Progenitor cell of endocrine pancreas (in vitro differentiated cells): ENCODE measurements around the gene ANO6. TPM values are rescaled to one million over a fixed set of nuclear protein-coding genes. Genes with fewer than 3 reads are reported as not detected.

Experiments used
- DNase-seq: peaks from one replicate; pipeline ENCODE4 v3.0.0; 2021; ENCODE audit warnings: low spot score; ENCODE audit not compliant: unreplicated experiment
- H3K27ac Mint-ChIP-seq: 2 replicates; pipeline ENCODE4 v1.8.0; 2021; ENCODE audit warnings: mild to moderate bottlenecking, moderate library complexity, mixed read lengths
- H3K27me3 Mint-ChIP-seq: 2 replicates; pipeline ENCODE4 v1.8.0; 2021; ENCODE audit warnings: mixed read lengths
- H3K36me3 Mint-ChIP-seq: 2 replicates; pipeline ENCODE4 v1.8.0; 2022; ENCODE audit warnings: mixed read lengths; ENCODE audit not compliant: insufficient read depth
- H3K4me1 Mint-ChIP-seq: 2 replicates; pipeline ENCODE4 v1.8.0; 2021; ENCODE audit warnings: low read depth, mixed read lengths
- H3K4me3 Mint-ChIP-seq: 2 replicates; pipeline ENCODE4 v1.8.0; 2021; ENCODE audit warnings: low read depth, mild to moderate bottlenecking, moderate library complexity, mixed read lengths
- H3K9me3 Mint-ChIP-seq: 2 replicates; pipeline ENCODE4 v1.8.0; 2021; ENCODE audit warnings: low read depth, mixed read lengths
- CTCF ChIP-seq: fragments of 200-600 bp; sonication (generic); IDR thresholded peaks from one replicate; pipeline ENCODE4 v1.5.0; 2021; ENCODE audit warnings: antibody characterized with exemption, mild to moderate bottlenecking; ENCODE audit not compliant: unreplicated experiment
- total RNA-seq: library from RNA; stranded (reverse); gene quantifications from 2 replicates; pipeline ENCODE4 v1.2.1, GENCODE V29; 2021

ANO6 gene
- total RNA-seq, 1 donor from 2014 or later: 39.2 TPM

GRCh38 chr12:45439039-45439438 is 223.1 kb downstream of the ANO6 start:
- Mint-ChIP-seq H3K4me1 (no peaks in the 10 kb centered on the region), H3K36me3 (peaks cover 6% of the 10 kb centered on the region), H3K9me3 (peaks cover 16% of the 10 kb centered on the region), H3K4me3 (no peak overlapping the region), H3K27me3 (no peaks in the 10 kb centered on the region), H3K27ac (no peak overlapping the region)
- no peak for DNase-seq
- TF ChIP-seq CTCF: no peak

- no peak for DNase-seq
- Mint-ChIP-seq H3K4me1 (no peaks in the 10 kb centered on the region), H3K4me3 (no peak overlapping the region), H3K9me3 (peaks cover 45% of the 10 kb centered on the region), H3K36me3 (peaks cover 9% of the 10 kb centered on the region), H3K27ac (no peak overlapping the region), H3K27me3 (no peaks in the 10 kb centered on the region)
- no peak for TF ChIP-seq CTCF
Measured at GRCh38 chr12:45446013-45446412, 230.1 kb downstream of the ANO6 start.

- Mint-ChIP-seq H3K9me3 (no peaks in the 10 kb centered on the region), H3K27me3 (no peaks in the 10 kb centered on the region), H3K36me3 (no peaks in the 10 kb centered on the region), H3K27ac (no peak overlapping the region), H3K4me3 (no peak overlapping the region), H3K4me1 (peaks cover 2% of the 10 kb centered on the region)
- TF ChIP-seq CTCF: no peak
- no peak for DNase-seq
Measured at GRCh38 chr12:45458238-45458637, 242.3 kb downstream of the ANO6 start.

GRCh38 chr12:45458854-45459807 is 243.2 kb downstream of the ANO6 start:
- no peak overlapping the region for H3K4me3 Mint-ChIP-seq
- no peaks in the 10 kb centered on the region for H3K27me3 Mint-ChIP-seq

GRCh38 chr12:45462506-45462905 is 246.6 kb downstream of the ANO6 start:
- Mint-ChIP-seq H3K4me1 (peaks cover 23% of the 10 kb centered on the region), H3K36me3 (no peaks in the 10 kb centered on the region), H3K9me3 (no peaks in the 10 kb centered on the region), H3K4me3 (no peak overlapping the region), H3K27ac (no peak overlapping the region), H3K27me3 (no peaks in the 10 kb centered on the region)
- no peak for TF ChIP-seq CTCF
- DNase-seq: no peak

More at GRCh38 chr12:45458854-45459807, 243.2 kb downstream of the ANO6 start:
- DNase-seq: no peak
- Mint-ChIP-seq H3K9me3 (no peaks in the 10 kb centered on the region), H3K4me1 (peaks cover 5% of the 10 kb centered on the region), H3K27ac (no peak overlapping the region), H3K36me3 (no peaks in the 10 kb centered on the region)
- no peak for TF ChIP-seq CTCF
